SK-N-SH (cell line): ENCODE results near the gene DCAF16. TPM values are rescaled to one million over a fixed set of nuclear protein-coding genes. Genes with fewer than 3 reads are reported as not detected.

ENCODE experiments used
- CTCF ChIA-PET: fragments of 300-600, 350-600 bp; formaldehyde crosslinking; extraction: SDS; loops from one replicate; lab custom pipeline; 2021; lab: Yijun Ruan, JAX
- POLR2A ChIA-PET: fragments of 350-600 bp; sonication (Branson Sonifier 250); formaldehyde crosslinking; extraction: SDS; loops from one replicate; lab custom pipeline; 2020; ENCODE audit warnings: antibody characterized with exemption, inconsistent platforms; lab: Yijun Ruan, JAX
- DNase-seq: peaks from one replicate; pipeline ENCODE4 v3.0.0; 2012
- H2AFZ ChIP-seq: fragments of 200-600 bp; sonication (generic); 2 replicates; pipeline ENCODE4 v1.8.1; 2016; ENCODE audit warnings: antibody characterized with exemption, mild to moderate bottlenecking, low read depth
- H3F3A ChIP-seq: fragments of 200-600 bp; sonication (generic); replicated peaks from 2 replicates; pipeline ENCODE3; 2016; ENCODE audit warnings: antibody characterized with exemption, mild to moderate bottlenecking; ENCODE audit not compliant: insufficient read depth
- H3K27ac ChIP-seq, 2 experiments: fragments of 200-500 bp in 1 of 2; fragments of 200-600 bp in 1 of 2; sonication (Bioruptor generic) in 1 of 2; sonication (generic), shearing (Covaris generic) in 1 of 2; 2 replicates each; pipeline versions ENCODE4 v1.5.1 to v1.6.1; 2014 to 2016; ENCODE audit warnings: low read depth in 2 of 2, inconsistent platforms in 1 of 2, low read length in 1 of 2, mild to moderate bottlenecking in 1 of 2, mixed read lengths in 1 of 2
- H3K27me3 ChIP-seq: fragments of 200-600 bp; sonication (generic), shearing (Covaris generic); 2 replicates; pipeline ENCODE4 v1.6.1; 2016; ENCODE audit warnings: mixed run types; ENCODE audit not compliant: insufficient read depth
- H3K36me3 ChIP-seq, 2 experiments: fragments of 200-500 bp in 1 of 2; fragments of 200-600 bp in 1 of 2; sonication (Bioruptor generic) in 1 of 2; sonication (generic) in 1 of 2; replicated peaks in 1 of 2; 2 replicates each; pipeline versions ENCODE3 to v1.5.1; 2014 to 2016; ENCODE audit warnings: low read length in 1 of 2, mild to moderate bottlenecking in 1 of 2; ENCODE audit not compliant: insufficient read depth in 2 of 2, control insufficient read depth in 1 of 2
- H3K4me1 ChIP-seq, 2 experiments: fragments of 200-500 bp in 1 of 2; fragments of 200-600 bp in 1 of 2; sonication (Bioruptor generic) in 1 of 2; sonication (generic), shearing (Covaris generic) in 1 of 2; 2 replicates each; pipeline versions ENCODE4 v1.5.1 to v1.6.1; 2014 to 2016; ENCODE audit warnings: low read depth in 1 of 2, low read length in 1 of 2, mixed run types in 1 of 2; ENCODE audit not compliant: insufficient read depth in 2 of 2, control insufficient read depth in 1 of 2
- H3K4me2 ChIP-seq: fragments of 200-600 bp; sonication (generic), shearing (Covaris generic); 2 replicates; pipeline ENCODE4 v1.6.1; 2017; ENCODE audit warnings: mixed run types
- H3K4me3 ChIP-seq, 2 experiments: fragments of 200-500 bp in 1 of 2; fragments of 200-600 bp in 1 of 2; sonication (Bioruptor generic) in 1 of 2; sonication (generic), shearing (Covaris generic) in 1 of 2; 2 replicates each; pipeline versions ENCODE4 v1.5.1 to v1.8.1; 2014 to 2016; ENCODE audit warnings: low read depth in 2 of 2, inconsistent platforms in 1 of 2, low read length in 1 of 2, mild to moderate bottlenecking in 1 of 2, mixed read lengths in 1 of 2, moderate library complexity in 1 of 2
- H3K79me2 ChIP-seq: fragments of 200-600 bp; sonication (generic); 2 replicates; pipeline ENCODE4 v1.8.1; 2017; ENCODE audit warnings: mild to moderate bottlenecking; ENCODE audit not compliant: insufficient read depth
- H3K9ac ChIP-seq: fragments of 200-600 bp; sonication (generic); 2 replicates; pipeline ENCODE4 v1.6.1; 2017; ENCODE audit warnings: mixed run types
- H3K9me2 ChIP-seq: fragments of 200-600 bp; sonication (generic); 2 replicates; pipeline ENCODE4 v1.6.1; 2017; ENCODE audit warnings: mixed run types
- H3K9me3 ChIP-seq: fragments of 200-600 bp; sonication (generic); 2 replicates; pipeline ENCODE4 v1.6.1; 2017; ENCODE audit warnings: mixed run types, mild to moderate bottlenecking, moderate library complexity
- H4K20me1 ChIP-seq: fragments of 200-600 bp; sonication (generic); 2 replicates; pipeline ENCODE4 v1.6.1; 2017; ENCODE audit warnings: mild to moderate bottlenecking, mixed run types; ENCODE audit not compliant: insufficient read depth
- EP300 ChIP-seq, 2 experiments: IDR thresholded peaks; 2 replicates each; pipeline versions ENCODE4 v1.4.0 to v1.6.1; 2012; ENCODE audit warnings: borderline replicate concordance in 1 of 2, low read depth in 1 of 2, low read length in 1 of 2
- FOXM1 ChIP-seq: IDR thresholded peaks from 2 replicates; pipeline ENCODE4 v1.4.0; 2012; ENCODE audit warnings: low read depth, mild to moderate bottlenecking
- GATA2 ChIP-seq: sonication (generic); formaldehyde crosslinking; IDR thresholded peaks from 2 replicates; pipeline ENCODE4 v1.5.0; 2020; ENCODE audit warnings: mild to moderate bottlenecking, missing genetic modification reagents
- IRF3 ChIP-seq: fragments of 150-350 bp; IDR thresholded peaks from 2 replicates; pipeline ENCODE4 v1.6.1; 2016; ENCODE audit warnings: mild to moderate bottlenecking, low read depth, low read length
- MEF2A ChIP-seq: IDR thresholded peaks from 2 replicates; pipeline ENCODE4 v1.4.0; 2012; ENCODE audit warnings: low read depth, borderline replicate concordance
- NFIC ChIP-seq: IDR thresholded peaks from 2 replicates; pipeline ENCODE4 v1.4.0; 2012; ENCODE audit warnings: borderline replicate concordance
- NRF1 ChIP-seq: IDR thresholded peaks from 2 replicates; pipeline ENCODE4 v1.6.1; 2012; ENCODE audit warnings: low read depth, mild to moderate bottlenecking, low read length
- RCOR1 ChIP-seq: fragments of 150-350 bp; IDR thresholded peaks from 2 replicates; pipeline ENCODE4 v1.6.1; 2017; ENCODE audit warnings: antibody characterized with exemption, low read length
- SIN3A ChIP-seq: IDR thresholded peaks from 2 replicates; pipeline ENCODE4 v1.6.1; 2012; ENCODE audit warnings: low read depth, mild to moderate bottlenecking, low read length, moderate library complexity, borderline replicate concordance
- TCF12 ChIP-seq: IDR thresholded peaks from 2 replicates; pipeline ENCODE4 v1.4.0; 2012
- YY1 ChIP-seq: IDR thresholded peaks from 2 replicates; pipeline ENCODE4 v1.4.0; 2012; ENCODE audit warnings: low read depth, mild to moderate bottlenecking
- WGBS: methylation state at CpG from one replicate; pipeline ENCODE4 v1.1.6; 2017; ENCODE audit warnings: low lambda C conversion rate; 5-methylcytosine and 5-hydroxymethylcytosine counted together
- polyA plus RNA-seq, 3 experiments: library from polyadenylated mRNA; depleted of rRNA; stranded (reverse); fragments of >200 nt; gene quantifications; 2 replicates each; pipeline ENCODE4 v1.2.3, GENCODE V29; 2012
- TF ChIP-seq, protein P1 (sequence below): IDR thresholded peaks from 2 replicates; pipeline ENCODE4 v1.4.0; 2012; ENCODE audit warnings: low read depth, borderline replicate concordance
- TF ChIP-seq, protein P2 (sequence below): IDR thresholded peaks from 2 replicates; pipeline ENCODE4 v1.6.1; 2012; ENCODE audit warnings: mild to moderate bottlenecking, low read depth, low read length, moderate library complexity
- TF ChIP-seq, protein P3 (sequence below): IDR thresholded peaks from 2 replicates; pipeline ENCODE4; 2012

The DCAF16 gene
- polyA plus RNA-seq, 1 of the 3 experiments (the other 2 are of a cell fraction), result 23.5 TPM

GRCh38 chr4:17761062-17761461, 49.5 kb downstream of the DCAF16 start:
- DNase-seq, result no peak
- no peak overlapping the region for H3K4me3 ChIP-seq
- no peaks in the 10 kb centered on the region for H4K20me1 ChIP-seq
- POLR2A ChIA-PET, result no interaction called here
- no peak overlapping the region for H3K9ac ChIP-seq
- no peak overlapping the region for H2AFZ ChIP-seq
- H3K36me3 ChIP-seq, result no peaks in the 10 kb centered on the region
- no peaks in the 10 kb centered on the region for H3F3A ChIP-seq
- H3K4me2 ChIP-seq, result no peak overlapping the region
- H3K4me1 ChIP-seq, result no peaks in the 10 kb centered on the region; a peak in 1 of 4 replicates
- no peaks in the 10 kb centered on the region for H3K9me3 ChIP-seq
- TF ChIP-seq, protein P1, sequence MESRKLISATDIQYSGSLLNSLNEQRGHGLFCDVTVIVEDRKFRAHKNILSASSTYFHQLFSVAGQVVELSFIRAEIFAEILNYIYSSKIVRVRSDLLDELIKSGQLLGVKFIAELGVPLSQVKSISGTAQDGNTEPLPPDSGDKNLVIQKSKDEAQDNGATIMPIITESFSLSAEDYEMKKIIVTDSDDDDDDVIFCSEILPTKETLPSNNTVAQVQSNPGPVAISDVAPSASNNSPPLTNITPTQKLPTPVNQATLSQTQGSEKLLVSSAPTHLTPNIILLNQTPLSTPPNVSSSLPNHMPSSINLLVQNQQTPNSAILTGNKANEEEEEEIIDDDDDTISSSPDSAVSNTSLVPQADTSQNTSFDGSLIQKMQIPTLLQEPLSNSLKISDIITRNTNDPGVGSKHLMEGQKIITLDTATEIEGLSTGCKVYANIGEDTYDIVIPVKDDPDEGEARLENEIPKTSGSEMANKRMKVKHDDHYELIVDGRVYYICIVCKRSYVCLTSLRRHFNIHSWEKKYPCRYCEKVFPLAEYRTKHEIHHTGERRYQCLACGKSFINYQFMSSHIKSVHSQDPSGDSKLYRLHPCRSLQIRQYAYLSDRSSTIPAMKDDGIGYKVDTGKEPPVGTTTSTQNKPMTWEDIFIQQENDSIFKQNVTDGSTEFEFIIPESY, result no peak
- no peak for TF ChIP-seq FOXM1
- TF ChIP-seq IRF3, result no peak
- TF ChIP-seq NFIC, result no peak
- no peak for TF ChIP-seq YY1
- TF ChIP-seq SIN3A, result no peak
- no peak for TF ChIP-seq MEF2A
- TF ChIP-seq, protein P2, sequence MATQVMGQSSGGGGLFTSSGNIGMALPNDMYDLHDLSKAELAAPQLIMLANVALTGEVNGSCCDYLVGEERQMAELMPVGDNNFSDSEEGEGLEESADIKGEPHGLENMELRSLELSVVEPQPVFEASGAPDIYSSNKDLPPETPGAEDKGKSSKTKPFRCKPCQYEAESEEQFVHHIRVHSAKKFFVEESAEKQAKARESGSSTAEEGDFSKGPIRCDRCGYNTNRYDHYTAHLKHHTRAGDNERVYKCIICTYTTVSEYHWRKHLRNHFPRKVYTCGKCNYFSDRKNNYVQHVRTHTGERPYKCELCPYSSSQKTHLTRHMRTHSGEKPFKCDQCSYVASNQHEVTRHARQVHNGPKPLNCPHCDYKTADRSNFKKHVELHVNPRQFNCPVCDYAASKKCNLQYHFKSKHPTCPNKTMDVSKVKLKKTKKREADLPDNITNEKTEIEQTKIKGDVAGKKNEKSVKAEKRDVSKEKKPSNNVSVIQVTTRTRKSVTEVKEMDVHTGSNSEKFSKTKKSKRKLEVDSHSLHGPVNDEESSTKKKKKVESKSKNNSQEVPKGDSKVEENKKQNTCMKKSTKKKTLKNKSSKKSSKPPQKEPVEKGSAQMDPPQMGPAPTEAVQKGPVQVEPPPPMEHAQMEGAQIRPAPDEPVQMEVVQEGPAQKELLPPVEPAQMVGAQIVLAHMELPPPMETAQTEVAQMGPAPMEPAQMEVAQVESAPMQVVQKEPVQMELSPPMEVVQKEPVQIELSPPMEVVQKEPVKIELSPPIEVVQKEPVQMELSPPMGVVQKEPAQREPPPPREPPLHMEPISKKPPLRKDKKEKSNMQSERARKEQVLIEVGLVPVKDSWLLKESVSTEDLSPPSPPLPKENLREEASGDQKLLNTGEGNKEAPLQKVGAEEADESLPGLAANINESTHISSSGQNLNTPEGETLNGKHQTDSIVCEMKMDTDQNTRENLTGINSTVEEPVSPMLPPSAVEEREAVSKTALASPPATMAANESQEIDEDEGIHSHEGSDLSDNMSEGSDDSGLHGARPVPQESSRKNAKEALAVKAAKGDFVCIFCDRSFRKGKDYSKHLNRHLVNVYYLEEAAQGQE, result no peak
- TF ChIP-seq NRF1, result no peak
- no peak for TF ChIP-seq TCF12
- no peak for TF ChIP-seq EP300 (IDR thresholded peaks at IDR 0.05; ENCODE audit: borderline replicate concordance in 1 of 2, low read depth in 1 of 2, low read length in 1 of 2)
- TF ChIP-seq GATA2 (CRISPR knock-in tag), result no peak
- TF ChIP-seq RCOR1, result no peak
- TF ChIP-seq, protein P3, sequence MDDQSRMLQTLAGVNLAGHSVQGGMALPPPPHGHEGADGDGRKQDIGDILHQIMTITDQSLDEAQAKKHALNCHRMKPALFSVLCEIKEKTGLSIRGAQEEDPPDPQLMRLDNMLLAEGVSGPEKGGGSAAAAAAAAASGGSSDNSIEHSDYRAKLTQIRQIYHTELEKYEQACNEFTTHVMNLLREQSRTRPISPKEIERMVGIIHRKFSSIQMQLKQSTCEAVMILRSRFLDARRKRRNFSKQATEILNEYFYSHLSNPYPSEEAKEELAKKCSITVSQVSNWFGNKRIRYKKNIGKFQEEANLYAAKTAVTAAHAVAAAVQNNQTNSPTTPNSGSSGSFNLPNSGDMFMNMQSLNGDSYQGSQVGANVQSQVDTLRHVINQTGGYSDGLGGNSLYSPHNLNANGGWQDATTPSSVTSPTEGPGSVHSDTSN, result no peak
- TF ChIP-seq, all 33 proteins: peak for 0
- Histone ChIP-seq H3K27ac (no peak overlapping the region), H3K9me2 (no peaks in the 10 kb centered on the region), H3K79me2 (no peaks in the 10 kb centered on the region), H3K27me3 (no peaks in the 10 kb centered on the region)
- 17% methylated on average over 1 of the region's 1 CpG for WGBS
- CTCF ChIA-PET, result interaction anchor here (0.6 to 1.5 kb wide), 2 partner anchors 15 to 114 kb away, joined by 3 to 4 read pairs; no protein-coding TSS in a partner anchor
